NCI-H345 (cell line): ENCODE measurements around the gene EMILIN3.

Source experiments
- DNase-seq: peaks from one replicate; lab custom pipeline; 2025; lab: John Stamatoyannopoulos, UW

EMILIN3 gene

GRCh38 chr20:41392295-41392694, 25.7 kb upstream of the EMILIN3 start:
- DNase-seq: no peak

GRCh38 chr20:41391587-41392001, 25.0 kb upstream of the EMILIN3 start:
- DNase-seq: no peak

- no peak for DNase-seq
Measured at GRCh38 chr20:41390889-41391288, 24.3 kb upstream of the EMILIN3 start.

GRCh38 chr20:41387444-41387851, 20.8 kb upstream of the EMILIN3 start:
- no peak for DNase-seq

- DNase-seq: no peak
Measured at GRCh38 chr20:41386502-41387427, 20.1 kb upstream of the EMILIN3 start.

GRCh38 chr20:41382791-41383305, 16.2 kb upstream of the EMILIN3 start:
- no peak for DNase-seq

GRCh38 chr20:41380551-41381193, 14.1 kb upstream of the EMILIN3 start:
- no peak for DNase-seq

- no peak for DNase-seq
Measured at GRCh38 chr20:41379551-41379950, 12.9 kb upstream of the EMILIN3 start.

GRCh38 chr20:41377275-41377674, 10.7 kb upstream of the EMILIN3 start:
- no peak for DNase-seq

- DNase-seq: no peak
Measured at GRCh38 chr20:41376349-41376748, 9.7 kb upstream of the EMILIN3 start.

- DNase-seq: no peak
Measured at GRCh38 chr20:41375846-41376245, 9.2 kb upstream of the EMILIN3 start.

GRCh38 chr20:41373931-41374920, 7.6 kb upstream of the EMILIN3 start:
- no peak for DNase-seq

- DNase-seq: peak; percentile 43
Measured at GRCh38 chr20:41373251-41373783, 6.7 kb upstream of the EMILIN3 start.

GRCh38 chr20:41371371-41371770, 4.8 kb upstream of the EMILIN3 start:
- DNase-seq: no peak

GRCh38 chr20:41370176-41370575, 3.6 kb upstream of the EMILIN3 start:
- no peak for DNase-seq

GRCh38 chr20:41369673-41370072, 3.1 kb upstream of the EMILIN3 start:
- DNase-seq: no peak

- no peak for DNase-seq
Measured at GRCh38 chr20:41367956-41368355, 1.3 kb upstream of the EMILIN3 start.

- DNase-seq: no peak
Measured at GRCh38 chr20:41367393-41367695, 726 bp upstream of the EMILIN3 start.

GRCh38 chr20:41365777-41366545, 657 bp downstream of the EMILIN3 start:
- DNase-seq: peak; percentile 38

GRCh38 chr20:41364967-41365765, 1.5 kb downstream of the EMILIN3 start:
- no peak for DNase-seq
